ENCODE results near the gene ZNF492. TPM values are rescaled to one million over a fixed set of nuclear protein-coding genes. Genes with fewer than 3 reads are reported as not detected.

The ZNF492 gene
- total and polyA plus RNA-seq, 2 of the 8 experiments (the other 6 are each of a cell fraction or from before 2014, with no cell fraction given) = not detected

DNA sequence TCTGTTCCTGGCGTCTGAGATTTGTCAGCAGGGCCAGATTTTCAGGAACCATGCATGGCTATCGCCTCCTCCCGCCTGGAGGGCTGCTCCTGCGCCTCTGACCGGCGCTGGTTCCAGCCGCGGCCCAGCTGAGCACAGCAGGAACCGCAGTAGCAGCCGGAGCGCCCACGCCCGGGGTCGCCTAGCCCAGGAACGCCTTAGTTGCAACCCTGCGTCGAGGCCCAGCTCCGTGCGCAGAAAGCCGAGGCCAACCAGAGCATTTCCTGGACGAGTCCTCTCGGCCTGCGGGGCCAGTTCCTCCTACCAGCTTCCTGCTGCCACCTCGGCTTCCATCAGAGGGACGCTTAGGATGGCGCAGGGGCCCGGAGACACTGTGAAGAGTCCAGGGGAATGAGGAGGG, 74.9 kb downstream of the ZNF492 start:
- CTCF ChIA-PET (ENCODE audit: partially characterized antibody) = no interaction called here
- Histone ChIP-seq H3K4me1 (replicated peaks in 1 of 4; ENCODE audit: control insufficient read depth in 3 of 4, insufficient read depth in 4 of 4, low read length in 3 of 4) (no peaks in the 10 kb centered on the region), H4K20me1 (replicated peaks in 1 of 2; ENCODE audit: control insufficient read depth in 1 of 2, insufficient read depth in 2 of 2, low read length in 2 of 2) (no peaks in the 10 kb centered on the region), H2BK120ac (replicated peaks; ENCODE audit: low read depth, low read length) (no peak overlapping the region), H3K23ac (ENCODE audit: insufficient read length) (no peak overlapping the region), H4K91ac (replicated peaks; ENCODE audit: insufficient read length, low read length) (no peak overlapping the region), H2BK5ac (ENCODE audit: low read depth, low read length) (no peak overlapping the region), H3K9ac (replicated peaks in 1 of 4; ENCODE audit: extremely low read depth in 1 of 4, low read depth in 3 of 4, low read length in 3 of 4) (no peak overlapping the region), H3K27me3 (replicated peaks in 1 of 4; ENCODE audit: control insufficient read depth in 3 of 4, extremely low read depth in 1 of 4, insufficient read depth in 3 of 4, low read length in 3 of 4) (no peaks in the 10 kb centered on the region), H3K9me3 (ENCODE audit: insufficient read depth in 2 of 2, low read depth in 1 of 2, low read length in 1 of 2) (peaks cover 37 to 69% of the 10 kb centered on the region in 2 experiments), H3K79me1 (ENCODE audit: low read depth, low read length) (no peaks in the 10 kb centered on the region), H2AFZ (ENCODE audit: low read length) (no peak overlapping the region), H3K23me2 (ENCODE audit: low read depth, low read length) (no peaks in the 10 kb centered on the region), H3K56ac (replicated peaks; ENCODE audit: insufficient read length, low read depth, low read length) (no peak overlapping the region), H2AK5ac (ENCODE audit: low read depth, low read length) (no peak overlapping the region), H3K18ac (ENCODE audit: extremely low read depth, low read length) (no peak overlapping the region), H3K4me3 (ENCODE audit: extremely low read depth in 1 of 4, insufficient read depth in 2 of 4, low read depth in 3 of 4, low read length in 4 of 4) (no peak overlapping the region), H4K8ac (ENCODE audit: extremely low read depth, insufficient read depth, low read length) (no peak overlapping the region), H3K79me2 (ENCODE audit: control insufficient read depth in 1 of 2, insufficient read depth in 2 of 2, low read length in 2 of 2) (no peaks in the 10 kb centered on the region), H3K4ac (replicated peaks; ENCODE audit: insufficient read length, low read depth, low read length) (no peak overlapping the region), H3K36me3 (ENCODE audit: control insufficient read depth in 2 of 4, insufficient read depth in 4 of 4, low read length in 3 of 4) (no peaks in the 10 kb centered on the region), H2BK12ac (ENCODE audit: low read depth, low read length) (no peak overlapping the region), H3K14ac (ENCODE audit: insufficient read length) (no peak overlapping the region), H3K4me2 (ENCODE audit: insufficient read depth in 1 of 2, low read depth in 2 of 2, low read length in 2 of 2) (no peak overlapping the region), H2BK20ac (ENCODE audit: low read length) (no peak overlapping the region), H3K27ac (ENCODE audit: low read depth, low read length) (no peak overlapping the region), H4K5ac (ENCODE audit: insufficient read length, low read depth, low read length) (no peak overlapping the region), H2BK15ac (ENCODE audit: low read length) (no peak overlapping the region)
- no peak for TF ChIP-seq JUN (IDR thresholded peaks at IDR 0.05; ENCODE audit: low read depth, low read length)
- TF ChIP-seq SP2 (IDR thresholded peaks at IDR 0.05; ENCODE audit: low read length) = no peak
- no peak for TF ChIP-seq EGR1 (IDR thresholded peaks at IDR 0.05; ENCODE audit: borderline replicate concordance, low read depth, low read length)
- TF ChIP-seq TCF12 (IDR thresholded peaks at IDR 0.05; ENCODE audit: low read depth, low read length) = no peak
- no peak for TF ChIP-seq PHF8 (conservative IDR thresholded peaks at IDR 0.05; ENCODE audit: low read depth, low read length)
- no peak for TF ChIP-seq SUZ12 (IDR thresholded peaks at IDR 0.05; ENCODE audit: low read length)
- POLR2A ChIA-PET (ENCODE audit: partially characterized antibody) = no interaction called here
- DNase-seq (ENCODE audit: low read depth in 1 of 2, low spot score in 2 of 2) (no peak), FAIRE-seq (no peak)
- WGBS, 2 experiments (ENCODE audit: extremely low coverage in 1 of 2, insufficient coverage in 1 of 2, insufficient read length in 1 of 2, insufficient replicate concordance in 2 of 2, low coverage in 1 of 2, low lambda C conversion rate in 2 of 2, missing lambda C conversion rate in 1 of 2) = 86% methylated on average over 26 of the region's 27 CpGs; no CpG with 5 or more reads in 1 of the 2 experiments

Measured in H1 (cell line).